DMS79 treated with DMSO at 0.1 percent for 48 hours (cell line): ENCODE measurements around the gene KLHL34.

Experiments used
- DNase-seq: peaks from one replicate; lab custom pipeline; 2025; lab: John Stamatoyannopoulos, UW

KLHL34 gene

DNA sequence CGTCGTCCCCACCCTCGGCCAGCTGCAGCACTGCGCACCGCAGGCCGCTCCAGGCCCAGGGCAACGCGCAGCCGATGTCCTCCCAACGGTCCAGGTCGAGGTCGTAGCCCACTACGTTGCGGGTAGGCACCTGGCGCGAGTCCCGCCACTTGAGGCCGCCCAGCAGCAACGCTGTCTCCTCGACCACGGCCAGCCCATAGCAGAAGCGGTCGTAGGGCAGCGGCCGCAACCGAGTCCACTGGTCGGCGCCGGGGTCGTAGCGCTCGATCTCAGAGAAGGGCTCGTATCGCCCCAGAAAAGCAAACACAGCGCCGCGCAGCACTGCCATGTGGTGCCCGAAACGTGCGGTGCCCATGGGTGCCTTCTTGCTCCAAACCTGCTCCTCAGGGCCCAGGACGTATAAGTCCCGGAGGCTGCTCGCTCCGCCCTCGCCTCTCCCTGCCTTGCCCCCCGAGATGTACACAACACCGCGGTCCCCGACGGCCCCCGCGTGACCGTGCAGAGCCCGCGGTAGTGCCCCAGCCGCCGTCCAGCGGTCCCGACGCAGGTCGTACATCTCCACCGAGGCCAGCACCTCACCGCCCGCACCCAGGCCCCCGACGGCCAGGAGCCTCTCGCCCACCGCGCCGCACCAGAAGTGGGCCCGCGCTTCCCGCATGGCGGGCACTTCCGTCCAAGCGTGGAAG lies 2.1 kb downstream of the KLHL34 start:
- DNase-seq = no peak

DNA sequence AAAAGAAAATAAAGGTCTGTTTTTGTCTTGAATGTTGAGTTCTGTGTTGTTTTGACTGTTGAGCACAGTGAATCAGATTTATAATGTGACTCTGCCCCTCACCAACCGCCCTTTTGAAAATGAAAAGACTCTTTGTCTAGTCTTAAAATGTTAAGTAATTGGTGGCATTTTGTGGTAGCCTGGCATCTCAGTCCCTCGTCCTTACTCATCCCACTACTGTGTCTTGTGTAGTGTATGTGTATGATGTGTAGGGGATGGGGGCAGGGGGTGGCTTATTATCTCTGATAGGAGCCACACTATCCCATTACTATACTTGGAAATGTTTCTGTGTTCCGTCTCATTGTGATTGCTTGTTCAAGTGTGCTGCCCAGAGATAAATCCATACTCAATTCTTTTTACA lies 12.2 kb downstream of the KLHL34 start:
- no peak for DNase-seq

DNA sequence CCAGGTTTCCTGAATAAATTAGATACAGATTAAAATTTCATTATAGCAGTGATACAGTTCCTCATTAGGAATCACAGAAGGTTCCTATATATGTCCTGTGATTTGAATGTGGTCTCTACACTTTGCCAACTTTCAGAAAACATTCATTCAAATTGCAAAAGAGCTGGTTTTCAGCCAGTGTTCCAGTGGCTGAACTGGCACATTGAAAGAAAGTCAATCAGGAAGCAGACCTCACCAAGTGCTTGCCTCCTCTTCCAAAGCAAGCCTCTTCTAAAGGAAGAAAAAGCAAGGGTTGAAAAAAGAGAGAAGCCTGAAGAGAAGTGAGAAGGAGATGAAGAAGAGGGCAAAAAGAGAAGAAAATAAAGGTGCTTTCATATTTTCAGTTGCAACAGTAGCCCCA lies 12.7 kb downstream of the KLHL34 start:
- no peak for DNase-seq

DNA sequence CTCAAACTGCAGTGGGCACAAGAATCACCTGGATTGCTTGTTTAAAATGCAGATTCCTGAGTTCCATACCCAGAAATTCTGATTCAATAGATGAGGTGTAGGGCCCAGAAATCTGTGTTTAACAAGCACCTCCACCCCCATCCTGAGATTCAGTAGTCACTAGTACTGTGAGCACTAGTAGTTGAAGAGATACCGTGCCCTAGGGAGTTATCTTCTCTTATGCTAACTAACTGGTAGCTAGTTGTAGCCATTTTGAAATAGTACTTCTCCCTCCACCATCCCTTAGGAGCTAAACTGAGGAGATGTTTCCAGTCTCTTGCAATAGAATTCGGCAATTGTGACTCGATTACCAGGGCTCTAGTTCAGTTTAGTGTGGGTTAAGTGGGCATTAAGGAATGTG lies 18.4 kb downstream of the KLHL34 start:
- no peak for DNase-seq

DNA sequence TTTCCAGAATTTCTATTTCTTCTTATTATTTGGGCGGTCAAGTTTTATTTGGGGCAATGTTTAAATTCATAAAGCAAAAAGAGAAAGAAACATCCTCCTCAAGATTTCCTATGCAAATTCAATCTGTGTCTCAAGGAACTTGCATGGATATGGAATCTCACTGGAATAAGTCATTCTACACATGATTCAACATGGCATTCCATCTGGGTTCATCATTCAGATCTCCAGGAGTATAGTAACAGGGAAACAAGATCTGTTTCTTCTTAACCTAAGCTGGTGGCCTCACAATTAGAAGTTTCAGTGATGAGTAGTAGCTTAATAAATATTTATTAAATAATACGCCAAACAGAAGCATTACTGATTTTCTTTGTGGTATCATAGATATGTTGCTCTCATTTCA lies 19.8 kb downstream of the KLHL34 start:
- no peak for DNase-seq

DNA sequence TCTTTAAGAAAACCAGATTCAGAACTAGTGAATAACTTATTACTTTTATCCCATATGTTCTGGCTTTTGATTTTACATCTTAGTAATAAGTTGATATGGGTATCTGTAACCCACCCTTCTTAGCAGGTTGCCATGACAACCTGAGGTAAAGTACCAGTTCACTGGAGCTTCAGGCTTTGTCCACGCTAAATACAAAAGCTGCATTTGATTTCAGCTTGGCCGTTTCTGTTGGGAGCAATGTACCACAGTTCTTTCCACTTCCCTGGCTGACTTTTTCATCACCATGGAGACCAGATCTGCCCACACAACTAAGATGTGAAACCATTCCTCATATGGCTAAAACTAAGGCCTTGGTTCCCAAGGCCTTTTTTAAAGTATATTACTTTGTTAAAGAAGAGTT lies 26.1 kb downstream of the KLHL34 start:
- DNase-seq = no peak

DNA sequence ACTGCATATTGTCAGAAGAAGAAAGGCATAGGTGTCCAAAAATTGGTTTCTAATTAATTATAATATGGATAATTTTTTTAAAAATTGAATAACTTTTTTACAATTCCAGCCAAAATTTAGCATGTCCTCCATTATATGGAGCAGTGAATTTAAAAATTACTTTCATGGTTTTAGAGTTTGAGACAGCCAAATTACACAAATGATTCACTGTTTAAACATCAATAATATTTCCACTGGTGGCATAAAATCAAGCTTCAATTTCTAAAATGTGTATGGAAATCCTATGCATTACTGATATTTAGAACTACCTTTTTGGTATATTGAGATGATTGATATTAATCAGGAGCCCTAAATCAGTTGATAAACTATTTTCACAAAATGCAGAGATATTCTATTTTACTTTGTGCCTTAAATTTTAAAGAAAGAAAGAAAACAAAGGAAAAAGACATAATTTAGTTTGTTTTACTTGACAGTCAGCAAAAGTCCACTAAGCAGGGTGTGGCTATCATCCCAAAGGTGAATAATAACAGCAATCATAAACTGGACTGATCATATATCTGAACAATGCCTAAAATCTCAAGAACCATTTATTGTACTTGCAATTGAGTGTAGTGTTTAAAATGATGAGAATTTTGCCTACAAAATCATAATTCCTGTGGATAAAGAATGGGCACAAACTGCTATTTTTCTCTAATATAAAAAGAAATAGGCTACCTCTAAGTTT lies 34.2 kb downstream of the KLHL34 start:
- DNase-seq = no peak

DNA sequence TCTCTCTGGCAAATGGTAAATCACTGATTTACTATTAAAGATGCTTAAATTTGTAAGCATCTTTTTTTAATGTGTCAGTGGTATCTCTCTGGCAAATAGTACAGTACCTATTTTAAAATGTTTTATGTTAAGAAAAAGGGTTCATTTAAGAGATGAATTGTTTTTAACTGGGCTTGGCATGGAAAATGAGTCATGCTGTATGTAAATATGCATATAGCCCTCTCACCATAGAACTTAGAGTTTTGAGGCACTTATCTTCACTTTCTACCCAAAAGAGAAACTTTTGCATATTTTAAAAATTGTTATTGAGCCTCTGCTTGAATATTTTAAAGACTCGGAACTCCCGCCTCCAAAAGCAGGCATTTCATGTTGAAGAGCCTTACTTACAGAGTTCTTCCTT lies 37.9 kb downstream of the KLHL34 start:
- no peak for DNase-seq

DNA sequence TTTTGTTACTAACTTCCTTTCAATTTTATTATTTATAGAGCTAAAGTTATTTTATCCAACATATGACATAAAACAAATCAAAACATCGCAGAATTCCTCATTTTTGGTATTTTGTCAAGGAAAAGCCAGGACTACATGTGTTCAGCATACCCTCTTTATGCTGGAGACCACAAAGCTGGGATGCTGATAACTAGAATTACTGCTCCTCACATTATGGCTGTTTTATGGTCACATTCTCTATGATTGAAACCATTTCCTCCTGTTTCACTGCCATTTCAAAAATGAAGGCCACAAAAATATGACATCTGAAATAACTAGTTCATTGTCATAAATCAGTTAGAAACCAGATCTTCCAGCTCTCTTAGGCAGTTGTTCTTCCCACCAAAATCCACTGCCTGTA lies 41.7 kb downstream of the KLHL34 start:
- no peak for DNase-seq

DNA sequence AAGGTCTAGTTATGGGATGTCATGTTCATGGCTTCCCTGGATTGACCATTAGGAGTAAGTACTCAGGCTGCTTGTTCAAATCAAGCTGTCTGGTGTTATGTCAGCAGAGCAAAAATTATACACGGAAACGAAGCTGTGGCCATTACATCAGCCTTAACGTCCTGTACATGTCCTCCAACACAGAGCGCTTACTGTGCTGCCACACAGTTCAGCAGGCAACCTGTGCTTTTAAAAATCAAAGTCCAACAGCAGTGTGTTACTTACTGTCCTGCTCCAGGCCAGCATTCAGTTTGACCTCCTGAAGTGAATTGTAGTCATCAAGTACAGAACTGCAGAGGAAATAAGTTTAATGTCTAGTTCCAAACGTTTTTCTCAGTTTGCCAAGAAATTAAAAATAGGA lies 46.0 kb downstream of the KLHL34 start:
- DNase-seq = no peak

DNA sequence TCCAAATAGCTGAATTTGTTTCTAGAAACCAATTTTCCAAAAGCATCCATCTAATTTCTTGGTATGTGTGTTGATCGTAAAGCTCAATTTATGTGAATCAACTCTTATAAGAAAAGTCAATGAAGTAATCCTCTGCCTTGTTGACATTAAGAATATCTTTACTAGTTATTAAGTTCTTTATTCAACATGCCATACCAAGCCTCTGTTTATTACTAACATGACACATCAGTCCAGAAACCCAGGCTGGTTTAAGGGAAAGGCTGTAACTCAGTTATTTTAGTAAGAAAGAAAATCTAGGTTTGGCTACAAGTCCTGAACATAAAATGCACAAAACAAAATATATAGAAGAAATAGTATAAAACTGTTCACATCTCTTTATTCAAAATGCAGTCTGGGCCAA lies 48.0 kb downstream of the KLHL34 start:
- DNase-seq = no peak

DNA sequence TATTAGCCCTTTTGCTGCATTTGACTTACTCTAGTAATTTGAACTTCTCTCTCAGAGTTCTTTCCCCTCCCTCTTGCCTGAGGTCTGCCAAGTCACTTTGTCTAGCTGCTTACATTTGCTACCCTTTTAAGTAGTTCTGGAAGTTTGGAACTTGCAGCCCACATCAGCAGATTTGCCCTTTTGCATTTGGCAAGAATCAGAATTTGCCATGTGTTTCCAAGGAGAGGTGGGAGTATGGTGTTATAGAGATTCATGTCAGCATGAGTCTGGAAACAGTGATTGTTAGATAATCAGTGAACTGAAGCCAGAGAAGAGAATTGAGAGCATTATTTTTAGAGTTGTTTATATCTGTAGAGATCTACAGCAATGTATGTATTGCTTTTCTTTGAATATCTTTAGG lies 52.1 kb downstream of the KLHL34 start:
- DNase-seq = no peak
